ENCODE results near the gene PARD3B. TPM values are rescaled to one million over a fixed set of nuclear protein-coding genes. Genes with fewer than 3 reads are reported as not detected.

Gene PARD3B
- total and polyA plus RNA-seq, 2 experiments from 2014 or later, result 3.5 to 4.4 TPM

- TF ChIP-seq CREB1 (CRISPR knock-in tag; IDR thresholded peaks at IDR 0.05; ENCODE audit: low read depth) (no peak), ZNF114 (CRISPR knock-in tag; IDR thresholded peaks at IDR 0.05) (no peak), JUNB (IDR thresholded peaks at IDR 0.05; ENCODE audit: unreplicated experiment) (no peak), REST (IDR thresholded peaks at IDR 0.05; ENCODE audit: unreplicated experiment) (no peak), NANOG (IDR thresholded peaks at IDR 0.05; ENCODE audit: borderline replicate concordance) (no peak), STAT1 (IDR thresholded peaks at IDR 0.05; ENCODE audit: unreplicated experiment) (no peak)
Observed at GRCh38 chr2:204835786-204836185, 290.5 kb downstream of the PARD3B start (continued).

GRCh38 chr2:204840504-204840903 is 295.2 kb downstream of the PARD3B start:
- Histone ChIP-seq H3K27me3 (ENCODE audit: insufficient read depth) (no peaks in the 10 kb centered on the region), H3K9me2 (ENCODE audit: insufficient read depth) (no peaks in the 10 kb centered on the region), H3K79me2 (replicated peaks; ENCODE audit: insufficient read depth) (no peaks in the 10 kb centered on the region), H3K36me3 (ENCODE audit: insufficient read depth) (no peaks in the 10 kb centered on the region), H2AFZ (no peak overlapping the region), H3K4me2 (no peak overlapping the region), H3K4me1 (ENCODE audit: insufficient read depth) (peaks cover 14% of the 10 kb centered on the region), H3K27ac (ENCODE audit: low read depth) (no peak overlapping the region), H3K4me3 (no peak overlapping the region), H4K20me1 (replicated peaks; ENCODE audit: insufficient read depth) (no peaks in the 10 kb centered on the region), H3F3A (replicated peaks; ENCODE audit: low read depth) (no peaks in the 10 kb centered on the region)
- H3K36me3 Mint-ChIP-seq (ENCODE audit: low read depth), result no peaks in the 10 kb centered on the region
- no peak for DNase-seq (ENCODE audit: low spot score)
- no peak for ATAC-seq
- H3K4me3 Mint-ChIP-seq, result no peak overlapping the region
- H3K4me1 Mint-ChIP-seq, result peaks cover 15% of the 10 kb centered on the region
- no peak overlapping the region for H3K27ac Mint-ChIP-seq
- no peaks in the 10 kb centered on the region; the same call in 2 of the 3 replicates for H3K9me3 Mint-ChIP-seq
- no peaks in the 10 kb centered on the region for H3K27me3 Mint-ChIP-seq (ENCODE audit: insufficient read depth, low read depth, poor library complexity)
- TF ChIP-seq REST (IDR thresholded peaks at IDR 0.05; ENCODE audit: unreplicated experiment), result no peak
- TF ChIP-seq EZH2 (IDR thresholded peaks at IDR 0.05; ENCODE audit: low read depth, unreplicated experiment), result no peak
- TF ChIP-seq STAT1 (IDR thresholded peaks at IDR 0.05; ENCODE audit: unreplicated experiment), result no peak
- TF ChIP-seq ZNF331 (CRISPR knock-in tag; IDR thresholded peaks at IDR 0.05; ENCODE audit: low read depth), result no peak
- no peak for TF ChIP-seq CTCF (conservative IDR thresholded peaks at IDR 0.05; ENCODE audit: low read depth in 2 of 2)
- no peak for TF ChIP-seq CREB1 (CRISPR knock-in tag; IDR thresholded peaks at IDR 0.05; ENCODE audit: low read depth)
- TF ChIP-seq ZNF114 (CRISPR knock-in tag; IDR thresholded peaks at IDR 0.05), result no peak
- no peak for TF ChIP-seq NANOG (IDR thresholded peaks at IDR 0.05; ENCODE audit: borderline replicate concordance)
- TF ChIP-seq JUNB (IDR thresholded peaks at IDR 0.05; ENCODE audit: unreplicated experiment), result no peak
- no peak for TF ChIP-seq EZH2phosphoT487 (IDR thresholded peaks at IDR 0.05; ENCODE audit: unreplicated experiment)
